ENCODE data around the gene OBP2A. TPM values are rescaled to one million over a fixed set of nuclear protein-coding genes. Genes with fewer than 3 reads are reported as not detected.
"Not testable (repeated sequence)": the region's sequence is repeated elsewhere in the genome, so short reads cannot be mapped to it uniquely, and the experiment has no call there.

OBP2A gene
- total RNA-seq, 2 experiments from 2014 or later: not detected

- H3K4me3 Mint-ChIP-seq: no peak overlapping the region
- POLR2A ChIA-PET: no interaction called here
- TF ChIP-seq, protein P1, sequence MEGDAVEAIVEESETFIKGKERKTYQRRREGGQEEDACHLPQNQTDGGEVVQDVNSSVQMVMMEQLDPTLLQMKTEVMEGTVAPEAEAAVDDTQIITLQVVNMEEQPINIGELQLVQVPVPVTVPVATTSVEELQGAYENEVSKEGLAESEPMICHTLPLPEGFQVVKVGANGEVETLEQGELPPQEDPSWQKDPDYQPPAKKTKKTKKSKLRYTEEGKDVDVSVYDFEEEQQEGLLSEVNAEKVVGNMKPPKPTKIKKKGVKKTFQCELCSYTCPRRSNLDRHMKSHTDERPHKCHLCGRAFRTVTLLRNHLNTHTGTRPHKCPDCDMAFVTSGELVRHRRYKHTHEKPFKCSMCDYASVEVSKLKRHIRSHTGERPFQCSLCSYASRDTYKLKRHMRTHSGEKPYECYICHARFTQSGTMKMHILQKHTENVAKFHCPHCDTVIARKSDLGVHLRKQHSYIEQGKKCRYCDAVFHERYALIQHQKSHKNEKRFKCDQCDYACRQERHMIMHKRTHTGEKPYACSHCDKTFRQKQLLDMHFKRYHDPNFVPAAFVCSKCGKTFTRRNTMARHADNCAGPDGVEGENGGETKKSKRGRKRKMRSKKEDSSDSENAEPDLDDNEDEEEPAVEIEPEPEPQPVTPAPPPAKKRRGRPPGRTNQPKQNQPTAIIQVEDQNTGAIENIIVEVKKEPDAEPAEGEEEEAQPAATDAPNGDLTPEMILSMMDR (IDR thresholded peaks at IDR 0.05): no peak
- H3K4me1 Mint-ChIP-seq (ENCODE audit: low read depth): no peaks in the 10 kb centered on the region
- no peak for ATAC-seq
- H3K27ac Mint-ChIP-seq: no peak overlapping the region
- H3K27me3 Mint-ChIP-seq: peaks cover 13% of the 10 kb centered on the region
- no peaks in the 10 kb centered on the region for H3K9me3 Mint-ChIP-seq
- no peak for DNase-seq
- H3K36me3 Mint-ChIP-seq (ENCODE audit: low read depth): no peaks in the 10 kb centered on the region
- CTCF ChIA-PET: no interaction called here
- intact Hi-C loops (cut with micrococcal nuclease): no loop called here
These were observed 12.8 kb upstream of the OBP2A start for GRCh38 chr9:135533113-135533512.

DNA sequence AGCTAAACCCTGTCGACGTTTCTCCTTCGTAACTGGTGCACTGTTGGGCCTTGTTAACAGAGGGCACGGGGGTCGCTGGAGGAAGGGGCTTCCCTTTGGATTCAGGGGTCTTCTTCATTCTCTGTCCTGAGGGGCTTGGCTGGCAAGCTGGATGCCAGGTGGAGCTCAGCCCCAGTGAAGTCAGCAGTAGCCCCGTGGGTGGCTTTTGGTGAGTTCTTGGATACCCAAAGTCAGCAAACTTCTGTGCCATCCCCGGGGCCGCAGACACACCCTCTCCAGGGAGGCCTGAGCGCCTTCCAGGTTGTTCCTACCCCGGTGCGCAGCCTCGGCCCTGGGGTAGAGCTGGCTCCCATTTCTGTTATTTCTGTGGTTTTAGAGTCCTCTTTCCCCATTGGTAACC lies 12.3 kb upstream of the OBP2A start:
- ChIA-PET CTCF (no interaction called here), POLR2A (no interaction called here)
- Mint-ChIP-seq H3K27me3 (peaks cover 14% of the 10 kb centered on the region), H3K4me3 (no peak overlapping the region), H3K4me1 (ENCODE audit: low read depth) (no peaks in the 10 kb centered on the region), H3K27ac (no peak overlapping the region), H3K36me3 (ENCODE audit: low read depth) (no peaks in the 10 kb centered on the region), H3K9me3 (no peaks in the 10 kb centered on the region)
- intact Hi-C loops (cut with micrococcal nuclease): no loop called here
- TF ChIP-seq, protein P1 (IDR thresholded peaks at IDR 0.05): no peak
- no peak for ATAC-seq
- DNase-seq: no peak

- H3K4me1 Mint-ChIP-seq (ENCODE audit: low read depth); H3K27ac Mint-ChIP-seq; H3K9me3 Mint-ChIP-seq; ATAC-seq; POLR2A ChIA-PET; DNase-seq; H3K4me3 Mint-ChIP-seq; CTCF ChIA-PET; H3K36me3 Mint-ChIP-seq (ENCODE audit: low read depth); intact Hi-C loops (cut with micrococcal nuclease): not testable (repeated sequence)
- peaks cover 16% of the 10 kb centered on the region for H3K27me3 Mint-ChIP-seq
These were observed 11.7 kb upstream of the OBP2A start for GRCh38 chr9:135534192-135534711.

GRCh38 chr9:135534826-135535225 lies 11.1 kb upstream of the OBP2A start:
- CTCF ChIA-PET; intact Hi-C loops (cut with micrococcal nuclease): not testable (repeated sequence)

DNA sequence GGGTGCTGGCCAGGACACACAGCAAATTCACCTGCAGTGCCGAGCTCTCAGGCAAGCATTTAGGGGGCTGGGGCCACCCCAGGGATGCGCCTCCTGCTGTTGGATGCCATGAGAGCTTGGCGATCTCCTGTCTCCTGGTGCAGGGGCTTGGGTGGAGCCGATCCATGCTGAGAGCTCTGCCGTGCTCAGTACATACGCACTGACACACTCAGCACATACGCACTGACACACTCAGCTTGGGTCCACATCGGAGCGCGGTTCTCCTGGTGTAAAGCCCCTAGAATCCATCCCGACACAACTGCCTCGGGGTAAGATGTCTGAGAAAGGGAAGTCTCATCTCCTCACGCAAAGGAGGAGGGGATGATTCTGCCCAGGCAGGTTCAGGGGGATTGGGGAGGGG lies 10.3 kb upstream of the OBP2A start:
- ATAC-seq; H3K27ac Mint-ChIP-seq; H3K36me3 Mint-ChIP-seq (ENCODE audit: low read depth); POLR2A ChIA-PET; intact Hi-C loops (cut with micrococcal nuclease); H3K4me3 Mint-ChIP-seq; DNase-seq; CTCF ChIA-PET; H3K9me3 Mint-ChIP-seq; H3K4me1 Mint-ChIP-seq (ENCODE audit: low read depth): not testable (repeated sequence)
- peaks cover 16% of the 10 kb centered on the region for H3K27me3 Mint-ChIP-seq

More at GRCh38 chr9:135534826-135535225, 11.1 kb upstream of the OBP2A start:
- H3K9me3 Mint-ChIP-seq; H3K4me3 Mint-ChIP-seq; DNase-seq; H3K27ac Mint-ChIP-seq; H3K36me3 Mint-ChIP-seq (ENCODE audit: low read depth); POLR2A ChIA-PET; H3K4me1 Mint-ChIP-seq (ENCODE audit: low read depth); ATAC-seq: not testable (repeated sequence)
- H3K27me3 Mint-ChIP-seq: peaks cover 16% of the 10 kb centered on the region

GRCh38 chr9:135536216-135536615 lies 9.7 kb upstream of the OBP2A start:
- H3K4me1 Mint-ChIP-seq (ENCODE audit: low read depth): no peaks in the 10 kb centered on the region
- TF ChIP-seq, protein P1 (IDR thresholded peaks at IDR 0.05): no peak
- no peak overlapping the region for H3K4me3 Mint-ChIP-seq
- peaks cover 16% of the 10 kb centered on the region for H3K27me3 Mint-ChIP-seq
- no peaks in the 10 kb centered on the region for H3K9me3 Mint-ChIP-seq
- no peak overlapping the region for H3K27ac Mint-ChIP-seq
- no peaks in the 10 kb centered on the region for H3K36me3 Mint-ChIP-seq (ENCODE audit: low read depth)
- POLR2A ChIA-PET: no interaction called here
- DNase-seq: no peak
- intact Hi-C loops (cut with micrococcal nuclease): no loop called here
- ATAC-seq: no peak
- CTCF ChIA-PET: no interaction called here

- H3K27me3 Mint-ChIP-seq; H3K9me3 Mint-ChIP-seq; H3K27ac Mint-ChIP-seq; H3K4me3 Mint-ChIP-seq; DNase-seq; H3K4me1 Mint-ChIP-seq (ENCODE audit: low read depth); CTCF ChIA-PET; ATAC-seq; H3K36me3 Mint-ChIP-seq (ENCODE audit: low read depth); POLR2A ChIA-PET; intact Hi-C loops (cut with micrococcal nuclease): not testable (repeated sequence)
These were observed 2.5 kb upstream of the OBP2A start for GRCh38 chr9:135543262-135543894.

All from activated CD8-positive, alpha-beta T cell treated with anti-CD3 and anti-CD28 coated beads for 36 hours (primary cell).